HG03135 (cell line): Measurements from ENCODE around the gene LRTM2.

Source experiments
- ATAC-seq: cut with Tn5 transposase; IDR thresholded peaks from one replicate; pipeline ENCODE4 v1.9.1; 2021; ENCODE audit warnings: mild to moderate bottlenecking, moderate library complexity; ENCODE audit not compliant: unreplicated experiment

LRTM2 gene

GRCh38 chr12:1882405-1882804 is 62.0 kb downstream of the LRTM2 start:
- no peak for ATAC-seq

DNA sequence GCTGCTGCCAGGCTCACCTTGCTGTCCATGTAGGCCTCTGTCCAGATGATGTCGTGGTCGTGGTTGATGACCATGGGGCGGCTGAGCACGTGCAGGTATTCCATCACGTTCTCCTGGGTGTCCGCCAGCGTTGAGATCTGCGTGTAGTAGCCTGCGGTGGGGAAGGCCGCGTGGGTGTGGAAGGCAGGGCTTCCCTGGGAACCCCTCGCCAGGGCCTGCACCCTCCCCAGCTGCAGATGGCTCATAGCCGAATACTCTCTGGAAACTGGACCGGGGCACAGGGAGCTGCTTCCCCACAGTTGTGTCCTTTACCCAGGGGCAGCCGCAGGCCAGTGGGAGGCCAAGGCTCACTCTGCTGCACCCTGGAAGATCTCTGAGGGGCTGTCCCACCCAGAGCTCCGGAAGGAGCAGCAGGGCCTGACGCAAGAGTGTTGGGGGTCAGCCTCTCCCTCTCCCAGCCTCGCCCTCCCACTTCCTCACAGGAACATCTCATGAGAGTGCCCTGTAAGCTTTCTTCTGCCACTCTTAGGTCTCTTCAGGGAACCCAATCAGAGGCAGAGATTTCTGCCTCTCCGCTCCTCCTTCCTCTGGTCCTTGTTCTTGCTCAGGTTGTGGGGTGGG is 62.6 kb downstream of the LRTM2 start:
- ATAC-seq, result no peak

DNA sequence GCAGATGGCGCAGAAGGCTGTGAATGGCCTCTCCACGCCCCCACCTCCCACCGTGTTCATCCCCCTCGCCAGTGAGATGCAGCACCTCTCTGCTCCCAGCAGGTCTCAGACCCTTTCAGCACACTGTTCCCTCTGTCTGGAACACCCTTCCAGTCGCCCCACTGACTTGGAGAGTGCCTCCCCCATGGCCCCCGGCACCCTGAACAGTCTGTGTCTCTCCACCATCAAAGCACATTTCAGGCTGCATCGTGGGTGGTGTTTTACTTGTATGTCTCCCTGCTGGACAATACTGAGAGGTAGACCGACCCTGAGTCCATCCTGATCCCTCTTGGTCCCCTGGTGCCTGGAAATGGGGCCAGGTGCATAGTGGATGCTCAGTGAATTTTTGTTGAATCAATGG is 63.1 kb downstream of the LRTM2 start:
- no peak for ATAC-seq

GRCh38 chr12:1884651-1885050 is 64.3 kb downstream of the LRTM2 start:
- ATAC-seq, result no peak

- no peak for ATAC-seq
These were observed 64.8 kb downstream of the LRTM2 start for GRCh38 chr12:1885082-1885596.

DNA sequence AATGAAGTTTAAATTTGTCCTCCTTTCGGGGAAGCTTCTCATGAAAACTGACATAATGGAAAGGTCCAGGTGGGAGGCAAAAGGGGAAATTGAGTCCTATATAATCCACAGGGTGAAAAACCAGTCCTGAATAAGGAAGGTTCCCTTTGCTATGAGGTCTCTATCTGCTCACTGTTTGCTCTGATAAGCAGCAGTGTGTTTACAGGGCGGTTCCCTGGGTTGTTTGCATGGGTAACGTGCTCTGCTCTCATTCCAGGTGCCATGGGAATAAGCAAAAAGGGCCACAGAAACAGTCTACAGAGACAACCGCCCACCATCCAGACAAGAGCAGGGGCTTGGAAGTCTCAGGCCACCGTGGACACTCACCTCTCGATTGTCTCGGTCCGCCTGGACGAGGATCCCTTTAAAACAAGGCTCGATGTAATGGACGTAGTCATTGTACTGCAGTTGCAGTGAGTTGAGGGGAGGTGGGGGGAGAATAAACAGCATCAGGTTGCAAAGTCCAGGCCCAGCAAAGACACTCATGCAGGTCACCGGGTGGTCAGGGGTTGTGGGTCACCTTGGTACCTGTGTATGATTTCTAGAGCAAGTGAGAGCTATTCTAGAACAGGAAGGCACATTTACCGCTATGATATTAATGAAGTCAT is 65.4 kb downstream of the LRTM2 start:
- ATAC-seq, result no peak
